Measurements from ENCODE around the gene NELL1.

The NELL1 gene

GRCh38 chr11:20739107-20739506 is 69.7 kb downstream of the NELL1 start:
- no peak for ATAC-seq
- TF ChIP-seq ISL1 (CRISPR knock-in tag; IDR thresholded peaks at IDR 0.05) (no peak), PPARA (CRISPR knock-in tag; IDR thresholded peaks at IDR 0.05; ENCODE audit: borderline replicate concordance) (no peak), GLIS3 (CRISPR knock-in tag; IDR thresholded peaks at IDR 0.05) (no peak), TCF4 (CRISPR knock-in tag; IDR thresholded peaks at IDR 0.05; ENCODE audit: borderline replicate concordance) (no peak), CREB5 (CRISPR knock-in tag; IDR thresholded peaks at IDR 0.05; ENCODE audit: low read depth) (no peak), RARB (CRISPR knock-in tag; IDR thresholded peaks at IDR 0.05) (no peak), ZNF8 (CRISPR knock-in tag; IDR thresholded peaks at IDR 0.05) (no peak)
- TF ChIP-seq, protein P1, sequence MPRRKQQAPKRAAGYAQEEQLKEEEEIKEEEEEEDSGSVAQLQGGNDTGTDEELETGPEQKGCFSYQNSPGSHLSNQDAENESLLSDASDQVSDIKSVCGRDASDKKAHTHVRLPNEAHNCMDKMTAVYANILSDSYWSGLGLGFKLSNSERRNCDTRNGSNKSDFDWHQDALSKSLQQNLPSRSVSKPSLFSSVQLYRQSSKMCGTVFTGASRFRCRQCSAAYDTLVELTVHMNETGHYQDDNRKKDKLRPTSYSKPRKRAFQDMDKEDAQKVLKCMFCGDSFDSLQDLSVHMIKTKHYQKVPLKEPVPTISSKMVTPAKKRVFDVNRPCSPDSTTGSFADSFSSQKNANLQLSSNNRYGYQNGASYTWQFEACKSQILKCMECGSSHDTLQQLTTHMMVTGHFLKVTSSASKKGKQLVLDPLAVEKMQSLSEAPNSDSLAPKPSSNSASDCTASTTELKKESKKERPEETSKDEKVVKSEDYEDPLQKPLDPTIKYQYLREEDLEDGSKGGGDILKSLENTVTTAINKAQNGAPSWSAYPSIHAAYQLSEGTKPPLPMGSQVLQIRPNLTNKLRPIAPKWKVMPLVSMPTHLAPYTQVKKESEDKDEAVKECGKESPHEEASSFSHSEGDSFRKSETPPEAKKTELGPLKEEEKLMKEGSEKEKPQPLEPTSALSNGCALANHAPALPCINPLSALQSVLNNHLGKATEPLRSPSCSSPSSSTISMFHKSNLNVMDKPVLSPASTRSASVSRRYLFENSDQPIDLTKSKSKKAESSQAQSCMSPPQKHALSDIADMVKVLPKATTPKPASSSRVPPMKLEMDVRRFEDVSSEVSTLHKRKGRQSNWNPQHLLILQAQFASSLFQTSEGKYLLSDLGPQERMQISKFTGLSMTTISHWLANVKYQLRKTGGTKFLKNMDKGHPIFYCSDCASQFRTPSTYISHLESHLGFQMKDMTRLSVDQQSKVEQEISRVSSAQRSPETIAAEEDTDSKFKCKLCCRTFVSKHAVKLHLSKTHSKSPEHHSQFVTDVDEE (CRISPR knock-in tag; IDR thresholded peaks at IDR 0.05): no peak

DNA sequence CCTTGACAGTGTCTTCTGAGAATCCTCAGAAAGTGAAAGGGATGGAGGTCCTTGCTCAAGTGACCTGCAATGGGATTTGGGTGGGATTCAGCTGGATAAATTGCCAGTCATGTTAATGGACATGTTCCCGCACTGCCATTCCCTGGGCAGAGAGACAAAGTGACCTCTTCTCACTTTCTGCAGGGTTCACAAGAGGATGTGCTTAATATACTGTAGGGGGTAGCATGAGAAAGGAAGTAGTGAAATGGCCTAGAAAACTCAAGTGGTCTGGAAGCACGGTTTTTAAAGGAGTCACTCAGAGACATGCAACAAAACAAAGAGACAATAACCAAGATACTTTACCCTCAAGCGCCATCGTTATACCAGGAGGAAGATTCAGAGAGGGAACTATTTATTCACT is 70.2 kb downstream of the NELL1 start:
- no peak for ATAC-seq
- TF ChIP-seq, protein P2, sequence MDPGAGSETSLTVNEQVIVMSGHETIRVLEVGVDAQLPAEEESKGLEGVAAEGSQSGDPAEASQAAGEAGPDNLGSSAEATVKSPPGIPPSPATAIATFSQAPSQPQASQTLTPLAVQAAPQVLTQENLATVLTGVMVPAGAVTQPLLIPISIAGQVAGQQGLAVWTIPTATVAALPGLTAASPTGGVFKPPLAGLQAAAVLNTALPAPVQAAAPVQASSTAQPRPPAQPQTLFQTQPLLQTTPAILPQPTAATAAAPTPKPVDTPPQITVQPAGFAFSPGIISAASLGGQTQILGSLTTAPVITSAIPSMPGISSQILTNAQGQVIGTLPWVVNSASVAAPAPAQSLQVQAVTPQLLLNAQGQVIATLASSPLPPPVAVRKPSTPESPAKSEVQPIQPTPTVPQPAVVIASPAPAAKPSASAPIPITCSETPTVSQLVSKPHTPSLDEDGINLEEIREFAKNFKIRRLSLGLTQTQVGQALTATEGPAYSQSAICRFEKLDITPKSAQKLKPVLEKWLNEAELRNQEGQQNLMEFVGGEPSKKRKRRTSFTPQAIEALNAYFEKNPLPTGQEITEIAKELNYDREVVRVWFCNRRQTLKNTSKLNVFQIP (CRISPR knock-in tag; IDR thresholded peaks at IDR 0.05; ENCODE audit: borderline replicate concordance, low read depth): no peak
- no peak for TF ChIP-seq CREB5 (CRISPR knock-in tag; IDR thresholded peaks at IDR 0.05; ENCODE audit: low read depth)
- TF ChIP-seq GLIS3 (CRISPR knock-in tag; IDR thresholded peaks at IDR 0.05): no peak
- no peak for TF ChIP-seq ARNTL (CRISPR knock-in tag; IDR thresholded peaks at IDR 0.05; ENCODE audit: borderline replicate concordance, low read depth)
- TF ChIP-seq OSR1 (CRISPR knock-in tag; IDR thresholded peaks at IDR 0.05): no peak
- TF ChIP-seq, protein P3, sequence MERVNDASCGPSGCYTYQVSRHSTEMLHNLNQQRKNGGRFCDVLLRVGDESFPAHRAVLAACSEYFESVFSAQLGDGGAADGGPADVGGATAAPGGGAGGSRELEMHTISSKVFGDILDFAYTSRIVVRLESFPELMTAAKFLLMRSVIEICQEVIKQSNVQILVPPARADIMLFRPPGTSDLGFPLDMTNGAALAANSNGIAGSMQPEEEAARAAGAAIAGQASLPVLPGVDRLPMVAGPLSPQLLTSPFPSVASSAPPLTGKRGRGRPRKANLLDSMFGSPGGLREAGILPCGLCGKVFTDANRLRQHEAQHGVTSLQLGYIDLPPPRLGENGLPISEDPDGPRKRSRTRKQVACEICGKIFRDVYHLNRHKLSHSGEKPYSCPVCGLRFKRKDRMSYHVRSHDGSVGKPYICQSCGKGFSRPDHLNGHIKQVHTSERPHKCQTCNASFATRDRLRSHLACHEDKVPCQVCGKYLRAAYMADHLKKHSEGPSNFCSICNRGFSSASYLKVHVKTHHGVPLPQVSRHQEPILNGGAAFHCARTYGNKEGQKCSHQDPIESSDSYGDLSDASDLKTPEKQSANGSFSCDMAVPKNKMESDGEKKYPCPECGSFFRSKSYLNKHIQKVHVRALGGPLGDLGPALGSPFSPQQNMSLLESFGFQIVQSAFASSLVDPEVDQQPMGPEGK (CRISPR knock-in tag; IDR thresholded peaks at IDR 0.05; ENCODE audit: borderline replicate concordance): no peak
- no peak for TF ChIP-seq PPARA (CRISPR knock-in tag; IDR thresholded peaks at IDR 0.05; ENCODE audit: borderline replicate concordance)
- TF ChIP-seq ZNF8 (CRISPR knock-in tag; IDR thresholded peaks at IDR 0.05): no peak

GRCh38 chr11:20754933-20755332 is 85.5 kb downstream of the NELL1 start:
- no peak for ATAC-seq
- no peak for TF ChIP-seq ZNF8 (CRISPR knock-in tag; IDR thresholded peaks at IDR 0.05)
- no peak for TF ChIP-seq CREB5 (CRISPR knock-in tag; IDR thresholded peaks at IDR 0.05; ENCODE audit: low read depth)
- TF ChIP-seq, protein P3 (CRISPR knock-in tag; IDR thresholded peaks at IDR 0.05; ENCODE audit: borderline replicate concordance): no peak
- no peak for TF ChIP-seq ZNF565 (CRISPR knock-in tag; conservative IDR thresholded peaks at IDR 0.05; ENCODE audit: low read depth)
- no peak for TF ChIP-seq TOX (CRISPR knock-in tag; IDR thresholded peaks at IDR 0.05; ENCODE audit: borderline replicate concordance)
- no peak for TF ChIP-seq ZC3H10 (CRISPR knock-in tag; IDR thresholded peaks at IDR 0.05)
- no peak for TF ChIP-seq BACH2 (CRISPR knock-in tag; IDR thresholded peaks at IDR 0.05; ENCODE audit: borderline replicate concordance)
- TF ChIP-seq CSDC2 (CRISPR knock-in tag; IDR thresholded peaks at IDR 0.05): no peak
- TF ChIP-seq ZFP30 (CRISPR knock-in tag; IDR thresholded peaks at IDR 0.05): no peak
- TF ChIP-seq ESRRG (CRISPR knock-in tag; IDR thresholded peaks at IDR 0.05): no peak
- TF ChIP-seq CSRNP3 (CRISPR knock-in tag; IDR thresholded peaks at IDR 0.05): no peak
- TF ChIP-seq GLIS3 (CRISPR knock-in tag; IDR thresholded peaks at IDR 0.05): no peak

All from SK-N-SH treated with all-trans-retinoic acid at 6 μM for 48 hours (cell line).